GM19324 (cell line): ENCODE results near the gene IER2.
"Not testable (repeated sequence)": the region's sequence is repeated elsewhere in the genome, so short reads cannot be mapped to it uniquely, and the experiment has no call there.

Experiments
- ATAC-seq: cut with Tn5 transposase; IDR thresholded peaks from one replicate; pipeline ENCODE4 v1.9.1; 2021; ENCODE audit warnings: mild to moderate bottlenecking, moderate library complexity; ENCODE audit not compliant: unreplicated experiment, low FRiP score

Gene IER2

DNA sequence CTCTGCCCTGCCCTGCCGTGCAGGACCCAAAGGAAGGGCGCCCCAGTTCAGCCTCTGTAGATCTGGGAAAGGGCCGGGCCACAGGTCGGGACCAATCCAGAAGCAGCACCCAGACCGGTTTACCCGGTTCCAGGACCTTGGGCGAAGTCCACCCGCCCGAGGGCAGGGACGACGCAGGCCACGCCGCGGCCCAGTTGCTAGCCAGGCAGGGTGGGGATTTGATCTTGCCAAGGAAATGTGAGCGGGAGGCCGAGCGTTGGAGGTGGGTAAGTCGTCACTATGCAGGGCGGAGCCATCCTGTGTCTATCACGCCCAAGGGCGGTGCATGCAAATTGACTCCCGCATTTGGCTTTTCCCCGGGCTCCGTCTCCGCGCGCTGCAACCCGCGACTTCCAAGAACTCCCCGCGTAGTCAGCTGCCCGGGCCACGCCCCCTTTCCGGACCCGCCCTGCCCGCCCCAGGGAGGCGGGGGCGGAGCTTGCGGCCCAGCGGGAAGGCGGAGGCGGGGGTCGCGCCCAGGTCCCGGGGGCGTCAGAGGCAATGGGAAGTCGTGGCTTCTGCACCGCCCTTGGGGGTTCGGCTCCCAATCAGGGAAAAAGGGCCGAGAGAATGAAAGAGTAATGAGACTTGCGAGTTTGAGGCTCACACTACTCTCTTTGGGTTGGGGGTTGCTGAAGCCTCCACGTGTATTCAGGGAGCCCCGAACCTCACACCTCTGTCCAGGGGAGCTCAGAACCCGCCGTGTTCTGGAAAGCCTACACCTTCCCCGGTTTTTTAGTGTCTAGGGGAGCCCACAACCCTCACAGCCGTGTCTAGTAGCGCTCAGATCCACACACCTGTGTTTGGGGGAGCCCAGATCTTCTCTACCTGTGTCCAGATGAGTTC, 12.8 kb downstream of the IER2 start:
- ATAC-seq = peak; percentile 40

DNA sequence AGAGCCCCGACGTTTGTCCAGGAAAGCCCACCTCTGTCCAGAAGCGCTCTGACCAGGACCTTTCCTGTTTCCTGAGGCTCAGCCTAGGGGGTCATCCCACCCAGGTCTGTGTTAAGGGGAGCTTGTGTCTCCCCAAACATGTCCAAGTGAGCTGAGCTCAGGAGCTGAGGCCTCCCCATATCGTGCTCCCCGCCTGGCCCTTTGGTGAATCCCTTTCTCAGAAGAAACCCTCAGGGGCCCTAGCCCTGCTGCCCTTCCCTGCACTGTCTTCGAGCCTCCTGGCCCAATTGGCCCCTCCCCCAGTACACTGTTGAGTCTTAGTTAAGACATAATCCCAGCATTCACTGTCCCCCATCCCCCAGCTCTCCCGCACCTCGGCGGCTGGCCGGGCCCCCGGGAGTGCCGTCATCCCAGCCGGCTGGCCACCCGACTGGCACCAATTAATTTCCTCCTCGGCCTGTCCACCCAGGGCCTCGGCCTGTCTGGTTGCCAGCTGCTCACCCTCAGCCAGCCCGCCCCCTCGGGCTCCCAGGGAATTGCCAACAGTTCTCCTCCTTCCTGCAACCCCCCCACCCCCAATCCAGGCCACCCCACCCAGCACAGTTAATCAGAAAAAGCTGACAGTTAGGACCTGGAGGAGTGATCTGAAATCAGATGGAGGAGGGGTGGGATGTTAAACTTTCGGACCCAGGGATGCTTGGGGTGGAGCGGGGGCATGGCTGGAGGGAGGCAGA, 13.6 kb downstream of the IER2 start:
- ATAC-seq = no peak

DNA sequence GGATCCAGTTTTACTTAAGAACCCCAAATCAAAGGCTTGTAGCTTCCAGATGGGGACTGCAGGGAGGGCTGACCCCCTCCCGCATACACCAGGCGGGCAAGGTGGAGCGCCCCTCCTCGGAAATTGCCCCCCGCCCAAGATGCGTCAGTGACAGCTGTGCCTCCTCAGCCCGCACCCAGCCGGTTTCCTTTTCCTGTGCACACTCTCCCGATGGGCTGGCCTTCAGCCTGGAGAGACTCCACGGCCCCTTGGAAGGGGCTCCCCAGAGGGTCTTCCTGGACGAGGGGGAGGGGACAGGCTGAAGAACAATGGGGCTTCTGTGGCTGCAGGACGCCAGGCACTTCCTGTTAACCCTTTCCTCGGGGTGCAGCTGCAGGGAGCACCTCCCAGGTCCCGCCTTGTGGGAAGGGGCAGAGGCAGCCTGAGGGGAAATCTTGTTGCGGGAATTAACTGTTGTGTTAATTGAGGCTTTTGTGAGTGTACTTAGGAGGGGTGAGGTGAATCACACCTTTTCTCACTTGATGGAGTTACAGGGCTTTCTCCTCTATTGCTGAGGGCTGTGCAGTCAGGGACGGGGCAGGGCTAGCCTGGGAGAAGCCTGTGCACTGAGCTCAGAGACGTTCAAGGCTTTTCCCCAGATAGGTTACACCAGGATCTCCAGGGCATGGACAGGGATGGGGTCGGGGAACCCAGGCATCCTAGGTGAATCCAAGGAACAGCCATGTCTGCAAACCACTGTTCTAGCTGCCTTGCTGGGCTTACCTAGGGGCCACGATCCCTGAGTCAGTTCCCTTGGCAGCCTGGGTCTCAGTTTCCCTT, 14.3 kb downstream of the IER2 start:
- ATAC-seq = no peak

DNA sequence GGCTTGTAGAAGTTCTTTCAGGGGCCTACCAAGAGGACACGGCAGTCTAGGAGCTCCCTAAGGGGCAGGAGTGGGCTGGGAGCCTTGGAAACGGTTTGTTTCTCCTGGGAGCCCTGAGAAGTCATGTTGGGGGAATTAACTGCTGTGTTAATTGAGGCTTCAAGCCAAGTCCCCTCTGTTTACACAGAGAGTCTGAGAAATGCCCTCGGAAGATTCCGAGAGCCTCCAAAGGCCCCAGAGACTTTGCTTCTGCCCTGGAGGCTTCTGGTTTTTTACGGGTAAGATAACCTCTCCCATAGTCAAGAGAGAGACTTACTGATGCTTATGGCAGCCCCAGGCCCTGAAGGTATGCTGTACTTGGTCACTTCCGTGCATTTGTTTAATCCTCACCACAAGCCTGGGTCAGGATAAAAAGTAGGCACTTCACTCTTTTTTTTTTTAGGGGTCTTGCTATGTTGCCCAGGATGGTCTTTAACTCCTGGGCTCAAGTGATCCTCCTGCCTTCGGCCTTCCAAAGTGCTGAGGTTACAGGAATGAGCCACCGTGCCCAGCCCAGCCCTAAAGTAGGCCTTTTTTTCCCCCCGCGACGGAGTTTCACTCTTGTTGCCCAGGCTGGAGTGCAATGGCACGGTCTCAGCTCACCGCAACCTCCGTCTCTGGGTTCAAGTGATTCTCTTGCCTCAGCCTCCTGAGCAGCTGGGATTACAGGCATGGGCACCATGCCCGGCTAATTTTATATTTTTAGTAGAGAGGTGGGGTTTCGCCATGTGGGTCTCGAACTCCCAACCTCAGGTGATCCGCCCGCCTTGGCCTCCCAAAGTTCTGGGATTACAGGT, 15.2 kb downstream of the IER2 start:
- ATAC-seq = no peak

DNA sequence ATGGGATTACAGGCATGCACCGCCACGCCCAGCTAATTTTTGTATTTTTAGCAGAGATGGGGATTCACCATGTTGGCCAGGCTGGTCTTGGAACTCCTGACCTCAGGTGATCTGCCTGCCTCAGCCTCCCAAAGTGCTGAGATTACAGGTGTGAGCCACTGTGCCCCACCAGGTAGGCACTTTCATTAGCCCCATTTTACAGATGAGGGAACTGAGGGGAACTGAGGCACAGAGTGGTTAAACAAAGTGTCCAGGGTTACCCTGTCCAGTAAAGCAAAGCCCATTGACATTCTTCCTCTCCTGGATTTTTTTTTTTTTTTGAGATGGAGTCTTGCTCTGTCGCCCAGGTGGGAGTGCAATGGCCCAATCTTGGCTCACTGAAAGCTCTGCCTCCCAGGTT, 15.9 kb downstream of the IER2 start:
- ATAC-seq = not testable (repeated sequence)

DNA sequence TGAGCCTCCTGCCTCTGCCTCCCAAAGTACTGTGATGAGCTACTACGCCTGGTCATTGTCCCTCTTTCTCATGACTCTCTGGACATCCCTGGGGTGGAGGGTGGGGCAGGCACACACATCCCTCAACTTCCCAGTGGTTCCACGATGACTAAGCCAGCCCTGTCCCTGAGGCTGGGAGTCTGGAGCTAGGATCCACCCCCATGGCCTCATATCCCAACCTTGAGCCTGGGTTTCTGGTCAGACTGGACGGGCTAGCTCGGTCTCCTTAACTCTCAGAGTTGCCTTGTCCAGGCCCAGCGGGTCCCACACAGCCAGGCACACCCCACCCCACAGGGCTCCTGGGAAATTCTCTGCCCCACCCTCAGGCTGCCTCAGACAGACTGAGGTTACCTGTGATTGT, 19.6 kb downstream of the IER2 start:
- no peak for ATAC-seq

DNA sequence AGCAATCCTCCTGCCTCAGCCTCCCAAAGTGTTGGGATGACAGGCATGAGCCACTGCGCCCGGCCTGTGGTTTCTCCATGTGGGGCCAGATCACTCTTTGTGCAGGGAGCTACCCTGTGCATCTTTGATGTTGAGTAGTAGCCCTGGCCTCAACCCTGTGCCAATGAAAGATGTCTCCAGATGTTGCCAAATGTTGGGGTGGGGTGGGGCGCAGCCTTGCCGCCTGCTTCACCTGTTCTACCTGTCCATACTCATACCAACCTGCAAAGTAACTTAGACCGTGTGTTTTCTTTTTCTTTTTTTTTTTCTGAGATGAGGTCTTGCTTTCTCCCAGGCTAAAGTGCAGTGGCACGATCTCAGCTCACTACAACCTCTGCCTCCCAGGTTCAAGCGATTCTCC, 20.9 kb downstream of the IER2 start:
- no peak for ATAC-seq

DNA sequence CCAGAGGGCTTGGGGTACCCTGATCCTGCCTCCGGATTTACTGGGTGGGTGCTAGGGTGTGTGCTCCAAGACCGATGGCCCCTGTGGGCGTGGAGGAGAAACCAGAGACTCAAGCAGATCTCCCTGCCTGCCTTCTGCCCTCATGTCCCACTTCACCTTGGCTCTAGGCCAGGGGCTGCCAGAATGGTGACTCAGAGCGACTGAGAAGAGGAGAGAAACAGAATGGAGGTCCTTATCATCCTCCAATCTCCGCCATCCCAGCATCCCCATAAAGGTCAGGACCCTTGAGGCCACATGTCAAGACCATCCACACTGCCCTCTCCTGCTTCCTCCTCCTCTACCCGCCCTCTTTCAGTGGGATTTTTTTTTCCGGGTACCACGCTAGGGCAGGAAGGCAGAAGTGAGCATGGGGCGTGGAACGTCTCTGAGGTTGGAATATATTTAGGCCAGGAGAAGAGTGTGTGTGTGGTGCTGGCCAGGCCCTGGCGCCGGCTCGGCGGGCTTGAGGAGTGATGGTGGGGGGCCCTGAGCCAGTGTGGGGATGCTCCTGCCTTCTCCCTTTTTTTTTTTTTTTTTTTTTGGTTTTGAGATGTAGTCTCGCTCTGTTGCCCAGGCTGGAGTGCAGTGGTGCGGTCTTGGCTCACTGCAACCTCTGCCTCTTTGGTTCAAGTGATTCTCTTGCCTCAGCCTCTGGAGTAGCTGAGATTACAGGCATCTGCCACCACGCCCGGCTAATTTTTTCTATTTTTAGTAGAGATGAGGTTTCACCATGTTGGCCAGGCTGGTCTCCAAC, 22.3 kb downstream of the IER2 start:
- no peak for ATAC-seq

DNA sequence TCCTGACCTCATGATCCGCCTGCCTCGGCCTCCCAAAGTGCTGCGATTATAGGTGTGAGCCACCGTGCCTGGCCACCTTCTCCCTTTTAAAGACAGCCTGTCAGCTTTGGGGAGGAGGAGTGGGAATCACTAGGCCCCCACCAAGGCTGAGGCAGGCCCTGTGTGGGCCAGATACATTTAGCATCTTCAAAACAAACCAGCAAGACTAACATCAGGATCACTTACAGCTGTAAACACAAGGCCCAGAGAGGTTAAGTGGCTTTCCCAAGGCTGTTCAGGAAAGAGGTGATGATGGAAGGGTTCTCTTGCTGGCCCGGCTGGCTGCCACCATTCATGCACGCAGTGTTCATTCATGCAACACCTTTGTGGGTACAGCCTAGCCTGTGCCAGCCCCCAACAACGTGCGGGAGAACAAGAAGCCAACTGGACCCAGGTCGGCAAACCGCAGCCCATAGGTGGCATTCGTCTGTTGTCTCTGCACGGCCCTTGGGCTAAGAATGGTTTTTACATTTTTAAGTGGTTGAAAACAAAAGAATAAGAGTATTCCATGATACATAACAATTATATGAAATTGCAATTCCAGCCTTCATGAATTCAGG, 23.0 kb downstream of the IER2 start:
- ATAC-seq = no peak

DNA sequence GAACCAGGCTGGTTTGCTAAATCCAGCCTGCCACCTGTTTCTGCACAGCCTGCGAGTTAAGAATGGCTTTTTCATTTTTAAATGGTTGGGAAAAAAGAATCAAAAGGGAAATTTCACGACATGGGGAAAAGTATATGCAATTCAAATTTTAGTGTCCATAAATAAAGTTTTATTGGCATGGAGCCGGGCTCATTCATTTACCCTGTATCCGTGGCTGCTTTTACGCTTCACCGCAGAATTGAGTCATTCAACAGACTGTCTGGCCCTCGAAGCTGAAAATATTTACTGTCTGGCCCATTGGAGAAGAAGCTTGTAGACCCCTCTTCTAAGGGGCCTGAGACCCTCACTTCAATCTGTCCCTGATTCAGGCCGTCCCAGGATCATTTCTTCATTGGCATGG, 26.1 kb downstream of the IER2 start:
- ATAC-seq = no peak

DNA sequence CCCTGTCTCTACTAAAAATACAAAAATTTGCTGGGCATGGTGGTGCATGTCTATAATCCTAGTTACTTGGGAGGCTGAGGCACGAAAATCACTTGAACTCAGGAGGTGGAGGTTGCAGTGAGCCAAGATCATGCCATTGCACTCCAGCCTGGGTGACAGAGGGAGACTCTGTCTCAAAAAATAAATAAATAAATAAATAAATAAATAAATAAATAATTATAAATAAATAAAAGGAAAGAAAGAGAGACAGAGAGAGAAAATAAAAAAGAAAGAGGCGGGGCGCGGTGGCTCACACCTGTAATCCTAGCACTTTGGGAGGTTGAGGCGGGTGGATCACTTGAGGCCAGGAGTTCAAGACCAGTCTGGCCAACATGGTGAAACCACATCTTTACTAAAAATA, 27.4 kb downstream of the IER2 start:
- not testable (repeated sequence) for ATAC-seq

DNA sequence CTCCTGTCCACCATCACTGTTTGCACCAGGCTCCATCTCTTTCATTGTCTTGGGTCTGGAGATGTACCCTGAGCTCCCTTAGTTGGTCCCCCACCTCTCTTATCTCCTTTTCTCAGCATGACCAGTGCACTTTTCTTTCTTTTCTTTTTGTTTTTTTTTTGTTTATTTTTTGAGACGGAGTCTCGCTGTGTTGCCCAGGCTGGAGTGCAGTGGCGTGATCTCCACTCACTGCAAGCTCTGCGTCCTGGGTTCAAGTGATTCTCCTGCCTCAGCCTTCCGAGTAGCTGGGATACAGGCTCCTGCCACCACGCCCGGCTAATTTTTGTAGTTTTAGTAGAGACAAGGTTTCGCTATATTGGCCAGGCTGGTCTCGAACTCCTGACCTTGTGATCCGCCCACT, 28.1 kb downstream of the IER2 start:
- ATAC-seq = not testable (repeated sequence)

DNA sequence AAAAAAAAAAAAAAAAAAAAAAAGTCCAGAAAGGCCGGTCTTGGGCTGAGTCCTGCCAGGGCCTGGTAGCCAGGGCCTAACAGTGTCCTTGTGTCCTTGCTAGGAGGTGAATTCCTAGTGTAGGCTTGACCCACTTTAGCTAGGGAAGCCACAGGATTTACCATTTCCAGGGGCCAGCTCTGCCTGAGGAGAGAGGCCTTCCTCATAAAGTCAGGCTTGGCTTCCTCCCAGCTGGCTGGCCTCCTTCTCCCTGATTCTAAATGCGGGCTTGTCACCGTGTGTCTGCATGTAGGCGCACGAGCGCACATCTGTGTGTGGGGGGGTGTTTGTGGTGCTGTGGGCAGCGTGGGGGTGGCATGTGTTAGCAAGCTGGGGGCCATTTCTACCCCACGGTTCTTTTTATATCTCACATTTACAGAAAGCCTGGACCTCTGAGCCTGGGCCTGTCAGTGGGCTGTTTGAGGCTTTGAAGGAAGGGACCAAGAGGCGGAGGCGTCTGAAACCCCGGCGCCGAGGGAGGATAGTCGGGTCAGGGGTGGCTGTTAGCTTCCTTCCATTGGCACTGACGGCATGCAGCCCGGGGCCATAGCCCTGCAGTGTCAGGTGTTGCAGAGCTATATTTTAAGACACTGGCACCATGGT, 31.7 kb downstream of the IER2 start:
- no peak for ATAC-seq

DNA sequence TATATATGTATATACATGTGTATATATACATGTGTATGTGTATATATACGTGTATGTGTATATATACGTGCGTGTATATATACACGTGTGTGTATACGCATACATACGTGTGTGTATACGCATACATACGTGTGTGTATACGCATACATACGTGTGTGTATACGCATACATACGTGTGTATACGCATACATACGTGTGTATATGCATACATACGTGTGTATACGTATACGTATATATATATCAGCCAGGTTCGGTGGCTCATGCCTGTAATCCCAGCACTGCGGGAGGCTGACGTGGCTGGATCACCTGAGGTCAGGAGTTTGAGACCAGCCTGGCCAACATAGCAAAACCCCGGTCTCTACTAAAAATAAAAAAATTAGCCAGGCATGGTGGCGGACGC, 34.7 kb downstream of the IER2 start:
- not testable (repeated sequence) for ATAC-seq

DNA sequence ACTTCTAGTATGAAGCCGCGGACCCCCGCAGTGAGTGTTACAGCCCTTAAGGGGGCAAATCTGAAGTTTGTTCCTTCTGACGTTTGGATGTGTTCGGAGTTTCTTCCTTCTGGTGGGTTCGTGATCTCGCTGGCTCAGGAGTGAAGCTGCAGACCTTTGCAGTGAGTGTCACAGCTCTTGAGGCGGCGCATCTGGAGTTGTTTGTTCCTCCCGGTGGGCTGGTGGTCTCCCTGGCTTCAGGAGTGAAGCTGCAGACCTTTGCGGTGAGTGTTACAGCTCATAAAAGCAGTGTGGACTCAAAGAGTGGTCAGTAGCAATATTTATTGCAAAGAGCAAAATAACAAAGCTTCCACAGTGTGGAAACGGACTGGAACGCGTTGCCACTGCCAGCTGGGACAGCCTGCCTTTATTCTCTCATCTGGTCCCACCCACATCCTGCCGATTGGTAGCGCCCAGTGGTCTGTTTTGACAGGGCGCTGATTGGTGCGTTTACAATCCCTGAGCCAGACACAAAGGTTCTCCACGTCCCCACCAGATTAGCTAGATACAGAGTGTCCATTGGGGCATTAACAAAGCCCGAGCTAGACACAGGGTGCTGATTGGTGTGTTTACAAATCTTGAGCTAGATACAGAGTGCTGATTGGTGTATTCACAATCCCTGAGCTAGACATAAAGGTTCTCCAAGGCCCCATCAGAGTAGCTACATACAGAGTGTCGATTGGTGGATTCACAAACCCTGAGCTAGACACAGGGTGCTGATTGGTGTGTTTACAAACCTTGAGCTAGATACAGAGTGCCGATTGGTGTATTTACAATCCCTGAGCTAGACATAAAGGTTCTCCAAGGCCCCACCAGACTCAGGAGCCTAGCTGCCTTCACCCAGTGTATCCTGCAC, 35.8 kb downstream of the IER2 start:
- ATAC-seq = not testable (repeated sequence)

DNA sequence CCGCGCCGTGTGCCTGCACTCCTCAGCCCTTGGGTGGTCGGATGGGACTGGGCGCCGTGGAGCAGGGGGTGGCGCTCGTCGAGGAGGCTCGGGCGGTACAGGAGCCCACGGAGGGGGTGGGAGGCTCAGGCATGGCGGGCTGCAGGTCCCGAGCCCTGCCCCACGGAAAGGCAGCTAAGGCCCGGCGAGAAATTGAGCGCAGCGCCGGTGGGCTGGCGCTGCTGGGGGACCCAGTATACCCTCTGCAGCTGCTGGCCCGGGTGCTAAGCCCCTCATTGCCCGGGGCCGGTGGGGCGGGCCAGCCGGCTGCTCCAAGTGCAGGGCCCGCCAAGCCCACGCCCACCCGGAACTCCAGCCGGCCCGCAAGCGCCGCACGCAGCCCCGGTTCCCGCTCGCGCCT, 36.5 kb downstream of the IER2 start:
- not testable (repeated sequence) for ATAC-seq

DNA sequence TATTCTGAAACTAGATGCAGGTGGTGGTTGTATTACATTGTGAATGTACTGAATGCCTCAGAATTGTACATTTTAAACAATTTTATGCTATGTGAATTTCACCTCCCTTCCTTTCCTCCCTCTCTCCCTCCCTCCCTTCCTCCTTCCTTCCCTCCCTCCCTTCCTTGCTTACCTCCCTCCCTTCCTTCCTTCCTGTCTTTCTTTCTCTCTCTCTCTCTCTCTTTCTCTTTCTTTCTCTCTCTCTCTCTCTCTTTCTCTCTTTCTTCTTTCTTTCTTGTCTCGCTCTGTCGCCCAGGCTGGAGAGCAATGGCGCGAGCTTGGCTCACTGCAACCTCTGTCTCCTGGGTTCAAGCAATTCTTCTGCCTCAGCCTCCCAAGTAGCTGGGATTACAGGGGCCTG, 37.2 kb downstream of the IER2 start:
- ATAC-seq = no peak
